ENCODE results near the gene TERT. TPM values are rescaled to one million over a fixed set of nuclear protein-coding genes. Genes with fewer than 3 reads are reported as not detected.

Gene TERT
- total and polyA plus RNA-seq, 2 donors (not counting 1 experiment from before 2014, with no cell fraction given) = 0.24 to 0.39 TPM

DNA sequence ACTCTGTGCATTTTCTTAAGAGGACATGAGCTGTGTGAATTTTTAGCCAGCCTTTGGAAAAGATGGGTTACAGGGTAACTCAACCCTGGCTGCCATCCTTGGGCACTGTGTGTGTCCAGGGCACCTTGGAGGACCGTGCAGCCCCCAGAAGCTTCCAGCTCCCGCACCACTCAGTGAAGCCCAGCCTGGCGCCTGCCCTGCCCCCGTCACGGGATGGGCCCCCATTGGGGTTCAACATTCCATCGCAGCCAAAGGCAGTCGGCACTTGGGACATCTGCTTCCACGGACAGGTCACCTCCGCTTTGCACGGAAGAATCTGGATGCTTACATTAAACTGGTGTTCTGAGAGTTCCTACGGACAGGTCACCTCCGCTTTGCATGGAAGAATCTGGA, 71.6 kb downstream of the TERT start:
- Histone ChIP-seq H3K4me1 (ENCODE audit: control insufficient read depth in 2 of 2, insufficient read depth in 2 of 2, low read length in 2 of 2) (no peaks in the 10 kb centered on the region), H3K4me3 (ENCODE audit: control extremely low read depth in 1 of 5, extremely low read depth in 1 of 5, insufficient read depth in 1 of 5, low read depth in 2 of 5, low read length in 4 of 5) (no peak overlapping the region), H3K36me3 (replicated peaks in 1 of 2; ENCODE audit: control extremely low read depth in 1 of 2, control insufficient read depth in 1 of 2, extremely low read depth in 1 of 2, insufficient read depth in 2 of 2, low read length in 1 of 2) (no peaks in the 10 kb centered on the region), H3K27me3 (replicated peaks in 1 of 4; ENCODE audit: control extremely low read depth in 1 of 4, control insufficient read depth in 3 of 4, insufficient read depth in 4 of 4, low read length in 3 of 4) (no peaks in the 10 kb centered on the region), H3K9me3 (ENCODE audit: control extremely low read depth in 1 of 3, control insufficient read depth in 2 of 3, insufficient read depth in 1 of 3, low read length in 2 of 3) (no peaks in the 10 kb centered on the region), H3K79me2 (ENCODE audit: control insufficient read depth, insufficient read depth, low read length) (no peaks in the 10 kb centered on the region), H4K20me1 (ENCODE audit: control insufficient read depth, insufficient read depth, low read length, poor library complexity, severe bottlenecking) (no peaks in the 10 kb centered on the region), H2AFZ (ENCODE audit: insufficient read depth, low read depth, low read length, poor library complexity, severe bottlenecking) (no peak overlapping the region), H3K27ac (ENCODE audit: low read length in 2 of 2) (no peak overlapping the region), H3K9ac (ENCODE audit: low read length) (no peak overlapping the region), H3K4me2 (replicated peaks; ENCODE audit: low read depth, low read length, poor library complexity, severe bottlenecking) (no peak overlapping the region)
- DNase-seq (no peak), ATAC-seq (ENCODE audit: low read depth) (no peak)
- CTCF ChIA-PET = no interaction called here
- WGBS (ENCODE audit: insufficient coverage) = 95% methylated on average over 12 of the region's 12 CpGs
- no peaks in the 10 kb centered on the region for H3K9me3 Mint-ChIP-seq (ENCODE audit: insufficient read depth)
- no peaks in the 10 kb centered on the region for H3K4me1 Mint-ChIP-seq
- no peak overlapping the region for H3K27ac Mint-ChIP-seq
- intact Hi-C loops (cut with micrococcal nuclease) = no loop called here
- POLR2A ChIA-PET = no interaction called here
- no peak overlapping the region for H3K4me3 Mint-ChIP-seq
- TF ChIP-seq EZH2 (IDR thresholded peaks at IDR 0.05; ENCODE audit: borderline replicate concordance, insufficient read depth, low read depth, low read length, poor library complexity, severe bottlenecking) = no peak
- TF ChIP-seq, protein P1, sequence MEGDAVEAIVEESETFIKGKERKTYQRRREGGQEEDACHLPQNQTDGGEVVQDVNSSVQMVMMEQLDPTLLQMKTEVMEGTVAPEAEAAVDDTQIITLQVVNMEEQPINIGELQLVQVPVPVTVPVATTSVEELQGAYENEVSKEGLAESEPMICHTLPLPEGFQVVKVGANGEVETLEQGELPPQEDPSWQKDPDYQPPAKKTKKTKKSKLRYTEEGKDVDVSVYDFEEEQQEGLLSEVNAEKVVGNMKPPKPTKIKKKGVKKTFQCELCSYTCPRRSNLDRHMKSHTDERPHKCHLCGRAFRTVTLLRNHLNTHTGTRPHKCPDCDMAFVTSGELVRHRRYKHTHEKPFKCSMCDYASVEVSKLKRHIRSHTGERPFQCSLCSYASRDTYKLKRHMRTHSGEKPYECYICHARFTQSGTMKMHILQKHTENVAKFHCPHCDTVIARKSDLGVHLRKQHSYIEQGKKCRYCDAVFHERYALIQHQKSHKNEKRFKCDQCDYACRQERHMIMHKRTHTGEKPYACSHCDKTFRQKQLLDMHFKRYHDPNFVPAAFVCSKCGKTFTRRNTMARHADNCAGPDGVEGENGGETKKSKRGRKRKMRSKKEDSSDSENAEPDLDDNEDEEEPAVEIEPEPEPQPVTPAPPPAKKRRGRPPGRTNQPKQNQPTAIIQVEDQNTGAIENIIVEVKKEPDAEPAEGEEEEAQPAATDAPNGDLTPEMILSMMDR (IDR thresholded peaks at IDR 0.05) = no peak
- peaks cover 6% of the 10 kb centered on the region for H3K27me3 Mint-ChIP-seq

DNA sequence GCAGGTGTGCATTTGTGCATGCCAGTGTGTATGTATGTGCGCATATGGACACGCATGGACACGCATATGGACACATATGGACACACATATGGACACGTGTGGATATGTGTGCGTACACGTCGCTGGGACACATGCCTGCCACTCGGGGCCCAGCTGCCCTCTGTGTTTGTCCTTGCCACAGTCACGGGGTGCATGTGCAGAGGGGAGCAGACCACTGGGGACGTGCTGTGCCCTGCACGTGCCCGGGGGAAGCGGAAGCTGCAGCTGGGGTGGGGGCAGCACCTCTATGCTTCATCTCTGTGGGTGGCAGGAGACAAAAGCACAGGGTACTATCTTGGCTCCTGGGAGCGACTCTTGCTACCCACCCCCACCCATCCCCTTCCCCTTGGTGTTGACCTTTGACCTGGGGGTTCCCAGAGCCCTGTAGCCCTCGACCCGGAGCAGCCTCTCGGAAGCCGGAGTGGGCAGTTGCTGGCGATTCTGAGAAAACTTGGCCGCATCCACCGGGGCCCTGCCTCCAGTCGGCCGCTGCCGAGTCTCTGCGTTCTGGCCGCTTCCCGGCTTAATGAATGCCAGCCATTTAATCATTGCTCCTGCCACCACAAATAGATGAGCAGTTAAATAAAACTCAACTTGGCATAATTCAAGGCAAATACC, 72.1 kb downstream of the TERT start:
- Histone ChIP-seq H4K20me1 (ENCODE audit: control insufficient read depth, insufficient read depth, low read length, poor library complexity, severe bottlenecking) (no peaks in the 10 kb centered on the region), H3K27ac (ENCODE audit: low read length in 2 of 2) (no peak overlapping the region), H3K79me2 (ENCODE audit: control insufficient read depth, insufficient read depth, low read length) (no peaks in the 10 kb centered on the region), H3K4me1 (ENCODE audit: control insufficient read depth in 2 of 2, insufficient read depth in 2 of 2, low read length in 2 of 2) (no peaks in the 10 kb centered on the region), H3K36me3 (replicated peaks in 1 of 2; ENCODE audit: control extremely low read depth in 1 of 2, control insufficient read depth in 1 of 2, extremely low read depth in 1 of 2, insufficient read depth in 2 of 2, low read length in 1 of 2) (no peaks in the 10 kb centered on the region), H3K4me2 (replicated peaks; ENCODE audit: low read depth, low read length, poor library complexity, severe bottlenecking) (no peak overlapping the region), H3K9ac (ENCODE audit: low read length) (no peak overlapping the region), H3K4me3 (ENCODE audit: control extremely low read depth in 1 of 5, extremely low read depth in 1 of 5, insufficient read depth in 1 of 5, low read depth in 2 of 5, low read length in 4 of 5) (no peak overlapping the region), H3K9me3 (ENCODE audit: control extremely low read depth in 1 of 3, control insufficient read depth in 2 of 3, insufficient read depth in 1 of 3, low read length in 2 of 3) (no peaks in the 10 kb centered on the region), H2AFZ (ENCODE audit: insufficient read depth, low read depth, low read length, poor library complexity, severe bottlenecking) (no peak overlapping the region), H3K27me3 (replicated peaks in 1 of 4; ENCODE audit: control extremely low read depth in 1 of 4, control insufficient read depth in 3 of 4, insufficient read depth in 4 of 4, low read length in 3 of 4) (no peaks in the 10 kb centered on the region)
- ChIA-PET CTCF (no interaction called here), POLR2A (no interaction called here)
- no peak overlapping the region for H3K27ac Mint-ChIP-seq
- WGBS (ENCODE audit: insufficient coverage) = 93% methylated on average over 27 of the region's 27 CpGs
- DNase-seq (no peak), ATAC-seq (ENCODE audit: low read depth) (no peak)
- H3K4me3 Mint-ChIP-seq = no peak overlapping the region
- no peak for TF ChIP-seq EZH2 (IDR thresholded peaks at IDR 0.05; ENCODE audit: borderline replicate concordance, insufficient read depth, low read depth, low read length, poor library complexity, severe bottlenecking)
- TF ChIP-seq, protein P1 (IDR thresholded peaks at IDR 0.05) = no peak
- peaks cover 6% of the 10 kb centered on the region for H3K27me3 Mint-ChIP-seq
- intact Hi-C loops (cut with micrococcal nuclease) = no loop called here
- H3K9me3 Mint-ChIP-seq (ENCODE audit: insufficient read depth) = no peaks in the 10 kb centered on the region
- no peaks in the 10 kb centered on the region for H3K4me1 Mint-ChIP-seq
